ELR (cell line): Measurements from ENCODE around the gene PANK2.
"Not testable (repeated sequence)": the region's sequence is repeated elsewhere in the genome, so short reads cannot be mapped to it uniquely, and the experiment has no call there.

Source experiments
- DNase-seq: peaks from one replicate; pipeline ENCODE4 v3.0.0-alpha.2; 2015; ENCODE audit warnings: low read depth

The PANK2 gene

DNA sequence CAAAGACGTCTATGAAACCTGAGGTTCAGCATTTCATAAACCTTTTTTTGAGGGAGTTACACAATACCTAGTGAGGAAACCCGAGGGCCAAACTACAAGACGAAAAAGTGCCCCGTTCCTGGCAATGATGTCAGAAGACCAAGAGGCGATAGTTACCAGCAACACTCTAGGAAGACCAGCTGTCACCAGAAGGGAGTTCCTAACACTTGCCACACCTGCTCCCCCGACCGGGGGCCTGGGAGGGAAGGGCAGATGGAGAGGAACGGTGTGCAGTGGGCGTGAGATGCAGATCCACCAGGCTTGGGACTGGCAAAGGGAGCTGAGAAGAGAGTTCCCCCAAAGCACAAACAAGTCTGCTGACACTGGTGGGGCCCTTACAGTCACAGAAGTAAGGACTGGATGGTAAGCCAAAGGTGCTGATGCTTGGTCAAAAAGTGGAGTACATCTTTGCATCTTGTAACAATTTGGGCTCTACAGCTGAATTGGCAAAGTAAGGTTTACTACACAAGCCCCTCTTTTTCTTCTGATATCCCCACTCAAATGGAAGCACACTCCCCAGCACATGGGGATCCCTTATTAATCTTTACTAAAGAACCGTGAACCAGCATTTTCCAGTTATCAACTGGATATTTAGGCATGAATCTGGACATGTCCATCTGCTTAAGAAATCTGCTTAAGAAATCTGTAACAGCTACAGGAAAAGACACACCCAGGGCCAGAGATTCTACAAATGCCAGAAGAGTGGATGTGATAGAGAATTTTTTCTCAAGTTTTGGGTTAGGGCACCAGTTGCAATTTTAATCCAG is 38.5 kb downstream of the PANK2 start:
- no peak for DNase-seq

DNA sequence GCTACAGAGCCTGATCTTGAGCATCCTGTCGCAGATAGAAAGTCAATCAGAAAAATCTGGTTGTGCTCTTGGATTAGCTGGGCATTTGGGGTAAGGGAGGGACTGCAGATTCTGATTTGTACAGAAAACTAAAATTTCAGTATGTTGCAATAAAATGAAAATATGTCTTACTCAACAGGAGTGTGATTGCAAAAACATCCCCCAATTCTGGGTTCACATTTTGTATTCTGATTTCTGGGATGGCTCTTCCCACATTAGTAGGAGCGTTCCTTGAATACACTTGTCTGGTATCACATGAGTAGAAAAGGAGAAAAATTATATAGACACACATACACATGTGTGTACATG is 40.5 kb downstream of the PANK2 start:
- DNase-seq = no peak

DNA sequence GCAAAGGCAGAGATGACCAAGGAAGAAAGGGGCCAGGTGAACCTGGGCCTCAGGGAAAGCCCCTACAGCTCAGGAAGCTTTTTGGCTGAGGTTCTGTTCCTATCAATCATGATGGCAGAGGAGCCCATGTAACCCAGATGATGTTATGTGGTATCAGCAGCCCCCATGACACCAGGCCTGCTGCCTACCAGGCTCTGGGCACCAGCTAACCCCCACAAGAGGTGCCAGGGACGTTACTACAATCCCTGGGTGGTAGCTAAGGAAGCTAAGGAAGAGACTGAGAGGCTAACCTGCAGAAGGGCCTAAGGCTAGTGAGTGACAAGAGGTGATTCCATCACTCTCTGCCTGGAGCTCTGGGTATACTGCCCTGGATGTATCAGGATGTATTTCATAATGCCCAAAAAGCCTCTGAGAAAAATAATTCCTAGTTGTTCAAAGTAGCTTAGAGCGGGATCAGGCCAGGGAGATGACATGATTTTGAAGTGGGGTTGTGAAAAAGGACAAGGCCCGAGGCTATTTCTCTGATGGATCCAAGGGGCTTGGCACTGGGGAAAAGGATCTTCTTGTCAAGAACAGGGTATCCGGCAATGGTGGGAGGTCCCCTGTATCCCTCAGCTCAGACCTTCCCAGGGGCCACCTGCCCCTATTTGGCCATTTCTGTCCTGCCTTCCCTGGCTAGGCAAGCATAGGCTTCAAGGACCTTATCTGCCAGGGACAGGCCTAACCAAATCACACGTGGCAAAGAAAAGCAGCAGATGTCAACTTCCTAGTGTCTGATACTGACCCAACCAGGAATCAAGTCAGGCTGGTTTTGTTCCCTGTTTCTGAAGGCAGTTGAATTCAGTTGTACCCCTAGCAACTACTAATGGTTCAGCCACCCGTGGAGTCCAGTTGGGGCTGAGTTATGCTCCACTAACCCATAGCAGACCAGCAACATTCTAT is 41.3 kb downstream of the PANK2 start:
- no peak for DNase-seq

DNA sequence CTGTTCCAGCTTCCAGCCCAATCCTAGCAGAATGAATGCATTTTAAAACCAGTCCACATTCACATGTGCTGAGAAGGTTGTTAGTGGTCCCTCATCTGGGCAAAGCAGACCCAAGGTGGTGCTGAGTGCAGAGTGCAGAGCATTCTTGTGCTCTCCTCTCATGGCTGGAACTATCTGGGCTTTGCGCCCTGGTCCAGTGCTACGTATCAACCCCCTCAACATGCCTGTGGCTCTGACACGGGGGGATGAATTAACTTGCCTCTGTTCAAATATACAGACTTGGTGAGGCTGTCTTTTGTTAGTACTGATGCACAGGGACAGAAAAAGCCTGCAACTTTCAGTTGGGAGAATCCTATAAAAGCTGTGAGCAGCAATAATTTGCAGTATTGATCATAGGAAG is 42.5 kb downstream of the PANK2 start:
- no peak for DNase-seq

DNA sequence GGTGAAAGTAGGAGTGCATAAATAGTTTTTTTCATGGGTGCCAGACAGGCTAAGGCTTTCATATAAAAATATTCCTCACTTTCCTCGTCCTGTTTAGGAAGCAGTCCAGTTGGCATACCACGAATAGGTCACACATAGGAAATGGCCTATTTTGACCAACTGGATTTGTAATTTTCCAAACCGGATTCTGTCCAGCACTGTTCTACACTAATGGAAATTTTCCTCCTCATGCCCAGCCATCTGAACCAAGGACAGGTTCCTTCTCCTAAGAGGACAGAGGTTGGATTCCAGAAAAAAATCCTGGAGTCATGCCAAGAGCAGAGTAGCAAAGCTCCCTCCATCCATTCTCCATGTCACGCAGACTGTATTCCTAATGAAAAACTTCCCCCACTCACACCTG is 43.1 kb downstream of the PANK2 start:
- no peak for DNase-seq

DNA sequence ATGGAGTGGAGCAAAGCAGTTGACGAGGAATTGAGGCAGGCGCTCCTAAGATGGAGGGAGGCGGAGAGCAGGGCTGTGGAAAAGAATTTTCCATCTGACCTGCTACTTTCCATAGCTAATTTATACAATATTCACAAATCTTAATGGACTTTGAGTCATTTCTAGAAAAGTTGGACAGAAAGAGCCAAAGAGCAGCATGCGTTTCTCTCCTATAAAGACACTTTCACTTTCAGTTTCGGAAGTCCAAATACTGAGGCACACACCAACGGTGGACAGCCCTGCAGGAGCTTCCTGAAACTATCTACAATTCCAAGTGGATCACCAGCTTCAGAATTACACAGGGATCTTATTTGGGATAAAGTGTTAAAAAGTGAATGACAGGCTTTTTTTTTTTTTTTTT is 43.5 kb downstream of the PANK2 start:
- DNase-seq = no peak

DNA sequence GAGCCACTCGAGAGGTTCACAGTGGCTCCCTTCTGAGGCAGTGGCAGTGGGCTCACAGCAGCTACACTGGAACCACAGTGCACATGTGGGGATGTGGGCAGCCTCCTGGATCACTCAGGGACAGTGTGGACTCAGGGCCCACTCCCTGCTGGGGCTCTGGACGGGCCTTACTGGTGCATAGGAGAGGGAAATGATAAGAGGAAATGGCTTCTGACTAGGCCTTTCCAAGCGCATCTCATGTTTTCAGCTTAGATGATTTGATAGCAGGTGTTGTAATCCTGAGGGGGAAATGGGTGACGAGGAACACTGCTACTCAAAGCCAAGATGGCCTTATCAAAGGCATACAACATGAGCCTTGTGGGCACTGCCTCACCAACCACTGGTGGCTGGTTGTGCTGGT is 44.0 kb downstream of the PANK2 start:
- DNase-seq = no peak

DNA sequence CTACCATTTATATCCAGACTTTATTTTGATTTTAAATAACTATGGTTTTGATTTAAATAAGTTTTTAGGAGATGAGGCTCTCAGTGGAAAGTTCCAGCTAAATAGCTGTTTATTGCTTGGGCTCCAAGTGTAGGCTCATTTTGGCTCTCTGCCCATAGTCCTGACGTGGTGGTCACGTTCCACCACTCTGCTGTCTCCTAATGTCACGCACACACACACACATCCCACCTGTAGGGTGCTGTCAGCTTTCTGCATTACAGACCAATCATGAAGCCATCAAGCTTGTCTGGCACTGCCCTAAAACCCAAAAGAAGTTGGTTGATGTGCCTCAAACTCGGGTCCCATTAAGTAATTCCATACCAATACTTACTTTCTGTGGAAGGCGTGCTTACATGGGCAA is 45.4 kb downstream of the PANK2 start:
- no peak for DNase-seq

DNA sequence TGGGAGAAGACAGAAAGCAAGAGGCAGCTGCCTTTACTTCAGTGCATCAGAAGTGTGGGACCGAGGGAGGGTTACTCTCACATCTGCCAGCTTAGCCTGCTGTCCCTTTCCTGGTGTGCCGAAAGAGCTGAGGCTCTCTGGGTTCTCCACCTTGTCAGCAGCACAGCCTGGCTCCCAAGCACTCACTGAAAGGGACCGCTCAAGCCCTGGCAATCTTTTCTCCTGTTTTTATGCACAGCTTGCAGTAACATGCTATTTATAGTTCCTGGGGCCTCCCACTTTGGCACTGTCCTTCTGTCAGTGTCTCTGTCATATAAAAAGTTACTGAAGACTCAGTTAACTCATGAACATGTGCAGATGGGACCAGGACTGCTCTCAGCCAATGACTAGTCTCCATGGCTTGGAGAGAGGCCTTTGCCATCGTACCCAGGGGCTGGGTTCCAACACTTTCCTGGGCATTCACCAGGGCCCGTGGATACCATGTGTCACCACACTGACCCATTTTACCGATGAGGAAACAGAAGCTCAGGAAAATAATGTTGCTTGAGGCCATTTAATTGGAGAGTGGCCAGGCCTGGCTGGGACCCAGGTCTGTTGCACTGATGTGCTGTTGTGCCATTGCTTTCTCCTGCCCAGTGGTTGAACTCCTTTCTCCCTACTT is 46.2 kb downstream of the PANK2 start:
- DNase-seq = no peak

DNA sequence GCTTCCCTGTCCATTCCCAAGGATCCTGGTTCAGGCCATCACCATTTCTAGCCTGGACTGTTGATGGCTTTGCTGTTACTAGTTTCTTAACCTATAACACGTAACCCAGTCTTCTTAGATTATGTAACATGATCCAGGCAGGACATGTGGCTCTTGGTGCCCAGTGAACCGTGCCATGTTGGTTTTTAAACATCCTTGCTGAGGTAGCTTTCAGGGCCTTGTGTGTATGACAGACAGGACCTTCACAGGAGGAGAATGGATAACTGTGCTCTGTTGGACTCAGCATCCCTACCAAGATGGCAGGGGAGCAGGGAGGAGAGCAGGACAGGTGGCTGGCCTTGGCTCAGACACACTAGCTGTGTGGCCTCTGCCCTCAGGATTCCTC is 46.8 kb downstream of the PANK2 start:
- DNase-seq = no peak

DNA sequence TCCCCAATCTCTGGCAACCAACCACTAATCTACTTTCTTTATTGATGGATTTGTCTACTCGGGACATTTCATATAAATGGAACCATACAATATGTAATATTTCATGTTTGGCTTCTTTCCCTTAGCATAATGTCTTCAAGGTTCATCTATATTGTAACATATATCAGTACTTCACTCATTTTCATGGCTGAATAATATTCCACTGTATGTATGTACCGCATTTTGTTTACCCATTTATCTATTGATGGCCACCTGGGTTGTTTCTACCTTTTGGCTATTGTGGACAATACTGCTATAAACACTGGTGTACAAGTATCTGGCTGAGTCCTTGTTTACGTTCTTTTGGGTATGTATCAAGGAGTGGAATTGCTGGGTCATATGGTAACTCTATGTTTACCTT is 48.4 kb downstream of the PANK2 start:
- no peak for DNase-seq

DNA sequence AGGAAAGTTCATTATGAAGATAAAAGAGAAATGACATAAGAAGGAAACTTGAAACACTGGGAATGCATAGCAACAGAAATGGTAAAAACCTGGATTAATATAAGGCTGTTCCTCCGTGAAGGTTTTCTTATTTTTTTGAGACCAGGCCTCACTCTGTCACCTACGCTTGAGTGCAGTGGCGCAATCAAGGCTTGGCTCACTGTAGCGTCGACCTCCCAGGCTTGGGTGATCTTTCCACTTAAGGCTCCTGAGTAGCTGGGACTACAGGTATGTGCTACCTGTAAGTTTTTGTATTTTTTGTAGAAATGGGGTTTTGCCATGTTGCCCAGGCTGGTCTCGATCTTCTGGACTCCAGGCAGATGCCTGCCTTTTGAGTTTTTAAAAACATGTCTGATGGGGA is 51.7 kb downstream of the PANK2 start:
- no peak for DNase-seq

DNA sequence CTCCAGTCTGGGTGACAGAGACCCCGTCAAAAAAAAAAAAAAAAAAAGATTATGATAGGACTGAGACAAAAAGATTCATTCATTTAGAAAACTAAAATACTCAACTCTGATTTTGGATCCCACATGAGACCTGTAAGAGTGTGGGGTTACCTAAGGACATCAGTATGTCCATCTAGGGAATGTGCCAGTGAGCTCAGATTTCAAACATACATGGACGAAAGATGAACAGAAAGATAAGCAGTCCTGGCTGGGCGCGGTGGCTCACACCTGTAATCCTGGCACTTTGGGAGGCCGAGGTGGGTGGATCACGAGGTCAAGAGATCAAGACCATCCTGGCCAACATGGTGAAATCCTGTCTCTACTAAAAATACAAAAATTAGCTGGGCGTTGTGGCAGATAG is 57.5 kb downstream of the PANK2 start:
- not testable (repeated sequence) for DNase-seq

DNA sequence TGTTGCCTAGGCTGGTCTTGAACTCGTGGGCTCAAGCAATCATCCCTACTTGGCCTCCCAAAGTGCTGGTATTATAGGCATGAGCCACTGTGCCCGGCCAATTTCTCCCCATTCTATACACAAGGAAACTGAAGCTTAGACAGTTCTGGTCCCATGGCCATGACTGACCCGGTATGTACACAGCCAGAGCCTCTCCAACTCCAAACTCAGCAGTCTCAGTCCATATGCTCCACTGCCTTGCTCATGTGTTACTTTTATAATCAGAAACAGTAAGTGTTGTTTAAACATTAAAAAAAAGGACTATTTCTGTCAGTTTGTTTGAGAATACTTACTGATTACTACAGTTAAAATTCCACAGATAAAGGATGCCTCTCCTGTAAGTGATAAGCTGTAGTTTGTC is 75.5 kb downstream of the PANK2 start:
- DNase-seq = no peak

DNA sequence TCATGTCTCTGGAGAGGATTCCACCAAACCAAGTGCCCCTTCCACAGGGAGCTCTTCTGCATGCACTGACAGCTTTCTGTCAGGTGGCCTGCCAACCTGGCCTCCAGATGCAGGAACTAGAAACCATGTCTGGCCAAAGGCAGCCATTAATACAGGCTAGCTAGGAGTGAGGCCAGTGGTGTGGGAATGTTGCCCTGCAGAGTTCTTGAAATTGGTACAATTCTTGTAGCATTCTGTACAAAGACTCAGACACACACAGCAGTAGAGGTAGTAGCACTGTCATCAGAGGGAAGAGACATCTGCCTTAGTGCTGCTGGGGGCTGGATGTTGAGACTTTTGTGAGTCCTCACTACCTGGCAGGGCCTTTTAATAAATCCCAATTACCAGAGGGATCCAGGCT is 77.4 kb downstream of the PANK2 start:
- DNase-seq = no peak

DNA sequence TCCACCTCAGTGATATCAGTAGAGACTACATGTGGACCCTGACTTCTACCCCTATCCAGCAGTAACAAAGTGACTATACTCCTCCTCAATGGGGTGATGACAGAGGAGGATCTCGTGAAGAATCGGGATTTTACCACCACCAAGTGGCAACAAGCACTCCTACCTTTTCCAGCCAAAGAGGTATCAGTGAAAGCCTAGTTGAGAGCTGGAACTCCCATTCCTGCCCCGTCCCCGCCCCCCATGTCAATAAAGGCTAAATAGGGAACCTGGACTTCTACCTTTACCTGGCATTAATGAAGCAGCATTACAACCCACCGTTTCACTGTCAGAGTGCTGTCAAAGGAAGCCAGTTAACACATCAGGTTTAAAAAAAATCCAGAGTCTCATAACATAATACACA is 80.8 kb downstream of the PANK2 start:
- DNase-seq = no peak

DNA sequence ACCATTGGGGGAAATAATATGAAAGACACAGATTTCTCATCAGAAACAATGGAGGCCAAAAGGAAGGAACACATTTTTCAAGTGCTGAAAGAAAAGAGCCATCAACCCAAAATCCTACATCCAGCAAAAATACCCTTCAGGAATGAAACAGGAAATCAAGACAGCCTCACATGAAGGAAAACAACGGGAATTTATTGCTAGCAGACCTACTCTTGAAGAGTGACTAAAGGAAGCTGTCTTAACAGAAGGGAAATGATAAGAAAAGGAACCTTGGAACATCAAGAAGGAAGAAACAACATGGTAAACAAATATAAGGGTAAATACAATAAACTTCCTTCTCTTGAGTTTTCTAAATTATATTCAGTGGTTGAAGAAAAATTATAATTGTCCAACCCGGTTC is 82.0 kb downstream of the PANK2 start:
- DNase-seq = no peak

DNA sequence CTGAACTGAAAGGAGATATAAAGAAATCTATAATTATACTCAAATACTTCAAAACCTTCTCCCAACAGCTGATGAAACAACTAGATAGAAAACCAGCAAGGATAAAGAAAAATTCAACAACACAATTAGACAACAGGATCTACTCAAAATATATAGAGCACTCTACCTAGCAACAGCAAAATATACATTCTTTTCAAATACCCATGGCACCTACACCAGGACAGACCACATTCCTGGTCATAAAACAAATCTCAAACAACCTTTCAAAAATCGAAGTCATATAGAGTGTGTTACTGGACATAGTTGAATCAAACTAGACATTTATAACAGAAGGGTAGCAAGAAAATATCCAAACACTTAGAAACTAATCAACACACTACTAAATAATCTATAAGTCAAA is 83.0 kb downstream of the PANK2 start:
- DNase-seq = no peak

DNA sequence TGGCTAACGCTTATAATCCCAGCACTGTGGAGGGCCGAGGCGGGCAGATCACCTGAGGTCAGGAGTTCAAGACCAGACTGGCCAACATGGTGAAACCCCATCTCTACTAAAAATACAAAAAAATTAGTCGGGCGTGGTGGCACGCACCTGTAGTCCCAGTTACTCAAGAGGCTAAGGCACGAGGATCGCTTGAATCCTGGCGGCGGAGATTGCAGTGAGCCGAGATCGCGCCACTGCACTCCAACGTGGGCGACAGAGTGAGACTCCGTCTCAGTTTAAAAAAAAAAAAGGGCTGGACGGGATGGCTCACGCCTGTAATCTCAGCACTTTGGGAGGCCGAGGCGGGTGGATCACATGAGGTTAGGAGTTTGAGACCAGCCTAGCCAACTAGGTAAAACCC is 83.4 kb downstream of the PANK2 start:
- DNase-seq = not testable (repeated sequence)

DNA sequence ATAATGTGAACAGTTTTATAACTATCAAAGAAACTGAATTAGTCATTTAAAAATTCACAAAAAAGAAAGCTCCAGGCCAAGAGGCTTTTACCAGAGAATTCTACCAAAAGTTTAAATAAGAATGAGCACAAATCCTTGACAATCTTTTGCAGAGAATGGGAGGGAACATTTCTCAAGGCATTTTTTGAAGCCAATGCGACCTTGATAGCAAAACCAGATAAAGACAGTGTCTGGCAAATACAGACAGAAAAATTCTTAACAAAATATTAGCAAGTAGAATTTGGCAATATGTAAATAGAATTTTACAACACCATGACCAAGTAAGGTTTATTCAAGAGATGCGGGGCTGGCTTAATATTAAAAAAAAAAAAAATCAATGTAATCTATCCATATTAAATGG is 84.5 kb downstream of the PANK2 start:
- DNase-seq = no peak

DNA sequence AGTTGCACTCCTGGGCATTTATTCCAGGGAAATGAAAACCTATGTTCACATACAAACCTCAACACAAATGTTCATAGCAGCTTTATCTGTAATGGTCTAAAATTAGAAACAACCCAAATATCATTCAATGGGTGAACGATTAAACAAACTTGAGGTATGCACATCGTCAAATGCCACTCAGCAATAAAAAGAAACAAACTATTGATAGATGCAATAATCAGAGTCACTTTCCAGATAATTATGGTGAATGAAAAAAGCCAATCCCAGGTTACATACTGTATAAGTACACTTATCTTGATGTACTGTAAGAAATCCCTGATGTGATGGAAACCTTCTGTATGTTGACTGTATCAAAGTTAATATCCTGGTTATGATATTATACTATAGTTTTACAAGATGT is 87.3 kb downstream of the PANK2 start:
- no peak for DNase-seq
